Measurements from ENCODE around the gene NTMT1. TPM values are rescaled to one million over a fixed set of nuclear protein-coding genes. Genes with fewer than 3 reads are reported as not detected.

NTMT1 gene
- total RNA-seq, 1 donor from 2014 or later, result 15.5 TPM

DNA sequence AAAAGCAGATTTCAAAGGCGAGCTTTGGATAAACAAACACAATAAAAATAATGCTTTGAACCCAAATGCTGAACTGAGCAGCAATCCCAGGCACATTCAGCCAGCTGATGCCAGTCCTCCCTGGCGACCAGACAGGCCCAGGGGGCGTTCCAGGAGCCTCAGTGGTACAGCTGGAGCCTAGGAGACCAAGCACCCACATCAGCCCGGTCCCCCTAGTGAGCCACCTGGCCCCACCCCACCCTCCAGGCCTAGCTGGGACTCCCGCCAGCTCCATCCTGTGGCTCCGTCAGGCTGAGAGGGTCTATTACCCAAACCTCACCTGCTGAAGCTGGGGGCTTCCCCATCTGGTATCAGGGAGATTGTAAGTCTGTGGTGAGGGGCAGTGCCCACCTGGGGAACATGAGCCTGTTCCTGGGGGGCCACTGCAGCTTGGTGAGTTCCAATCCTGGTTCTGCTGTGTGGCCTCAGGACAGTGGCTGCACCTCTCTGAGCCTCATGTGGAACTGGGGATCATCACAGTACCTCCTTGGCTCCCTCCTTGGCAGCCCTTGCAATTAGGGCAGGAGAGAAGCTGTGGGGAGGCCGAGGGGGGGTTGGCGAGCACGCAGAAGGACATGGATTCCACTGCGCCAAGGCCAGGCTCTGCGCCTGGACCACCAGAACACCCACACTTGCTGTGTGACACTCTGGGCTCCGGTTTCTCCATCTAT is 21.8 kb upstream of the NTMT1 start:
- no peaks in the 10 kb centered on the region for H3K9me3 ChIP-seq
- TF ChIP-seq POLR2A (IDR thresholded peaks at IDR 0.05) (no peak), POLR2AphosphoS5 (IDR thresholded peaks at IDR 0.05; ENCODE audit: insufficient read depth in 1 of 2, low read depth in 1 of 2) (no peak)
- TF ChIP-seq, protein P1, sequence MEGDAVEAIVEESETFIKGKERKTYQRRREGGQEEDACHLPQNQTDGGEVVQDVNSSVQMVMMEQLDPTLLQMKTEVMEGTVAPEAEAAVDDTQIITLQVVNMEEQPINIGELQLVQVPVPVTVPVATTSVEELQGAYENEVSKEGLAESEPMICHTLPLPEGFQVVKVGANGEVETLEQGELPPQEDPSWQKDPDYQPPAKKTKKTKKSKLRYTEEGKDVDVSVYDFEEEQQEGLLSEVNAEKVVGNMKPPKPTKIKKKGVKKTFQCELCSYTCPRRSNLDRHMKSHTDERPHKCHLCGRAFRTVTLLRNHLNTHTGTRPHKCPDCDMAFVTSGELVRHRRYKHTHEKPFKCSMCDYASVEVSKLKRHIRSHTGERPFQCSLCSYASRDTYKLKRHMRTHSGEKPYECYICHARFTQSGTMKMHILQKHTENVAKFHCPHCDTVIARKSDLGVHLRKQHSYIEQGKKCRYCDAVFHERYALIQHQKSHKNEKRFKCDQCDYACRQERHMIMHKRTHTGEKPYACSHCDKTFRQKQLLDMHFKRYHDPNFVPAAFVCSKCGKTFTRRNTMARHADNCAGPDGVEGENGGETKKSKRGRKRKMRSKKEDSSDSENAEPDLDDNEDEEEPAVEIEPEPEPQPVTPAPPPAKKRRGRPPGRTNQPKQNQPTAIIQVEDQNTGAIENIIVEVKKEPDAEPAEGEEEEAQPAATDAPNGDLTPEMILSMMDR (IDR thresholded peaks at IDR 0.05), result no peak
- no peaks in the 10 kb centered on the region for H3K36me3 ChIP-seq
- H3K27ac ChIP-seq, result no peak overlapping the region
- peaks cover 31% of the 10 kb centered on the region for H3K4me1 ChIP-seq
- no peak overlapping the region for H3K4me3 ChIP-seq
- no peak for DNase-seq (ENCODE audit: extremely low spot score in 2 of 2)
- H3K27me3 ChIP-seq, result no peaks in the 10 kb centered on the region
- intact Hi-C loops (cut with DNase I), result loop anchor here (10.0 kb wide), 1 partner anchor 49 kb away; no protein-coding TSS in a partner anchor

DNA sequence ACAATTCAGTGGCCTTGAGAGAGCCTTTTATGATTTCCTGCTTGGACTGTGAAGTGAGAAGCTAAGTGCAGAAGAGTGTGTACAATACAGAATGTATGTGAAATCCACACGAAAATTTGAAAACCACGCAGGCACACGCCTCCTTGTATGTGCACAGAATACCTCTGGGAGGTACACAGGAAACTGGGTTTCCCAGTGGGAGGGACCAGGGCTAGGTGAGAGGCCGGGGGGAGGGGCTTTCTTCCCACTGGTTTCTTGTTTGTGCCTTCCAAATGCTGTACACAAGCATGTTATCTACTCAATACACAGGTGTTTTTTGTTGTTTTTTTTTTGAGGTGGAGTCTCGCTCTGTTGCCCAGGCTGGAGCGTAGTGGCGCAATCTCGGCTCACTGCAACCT is 21.2 kb upstream of the NTMT1 start:
- Histone ChIP-seq H3K27me3 (no peaks in the 10 kb centered on the region), H3K4me1 (peaks cover 36% of the 10 kb centered on the region), H3K36me3 (no peaks in the 10 kb centered on the region), H3K27ac (no peak overlapping the region), H3K4me3 (no peak overlapping the region), H3K9me3 (no peaks in the 10 kb centered on the region)
- intact Hi-C loops (cut with DNase I), result loop anchor here (5.0 to 10.0 kb wide), 3 partner anchors 50 to 267 kb away; no protein-coding TSS in a partner anchor
- DNase-seq (ENCODE audit: extremely low spot score in 2 of 2), result no peak
- no peak for TF ChIP-seq POLR2AphosphoS5 (IDR thresholded peaks at IDR 0.05; ENCODE audit: insufficient read depth in 1 of 2, low read depth in 1 of 2)
- TF ChIP-seq, protein P1 (IDR thresholded peaks at IDR 0.05), result no peak
- no peak for TF ChIP-seq POLR2A (IDR thresholded peaks at IDR 0.05)

DNA sequence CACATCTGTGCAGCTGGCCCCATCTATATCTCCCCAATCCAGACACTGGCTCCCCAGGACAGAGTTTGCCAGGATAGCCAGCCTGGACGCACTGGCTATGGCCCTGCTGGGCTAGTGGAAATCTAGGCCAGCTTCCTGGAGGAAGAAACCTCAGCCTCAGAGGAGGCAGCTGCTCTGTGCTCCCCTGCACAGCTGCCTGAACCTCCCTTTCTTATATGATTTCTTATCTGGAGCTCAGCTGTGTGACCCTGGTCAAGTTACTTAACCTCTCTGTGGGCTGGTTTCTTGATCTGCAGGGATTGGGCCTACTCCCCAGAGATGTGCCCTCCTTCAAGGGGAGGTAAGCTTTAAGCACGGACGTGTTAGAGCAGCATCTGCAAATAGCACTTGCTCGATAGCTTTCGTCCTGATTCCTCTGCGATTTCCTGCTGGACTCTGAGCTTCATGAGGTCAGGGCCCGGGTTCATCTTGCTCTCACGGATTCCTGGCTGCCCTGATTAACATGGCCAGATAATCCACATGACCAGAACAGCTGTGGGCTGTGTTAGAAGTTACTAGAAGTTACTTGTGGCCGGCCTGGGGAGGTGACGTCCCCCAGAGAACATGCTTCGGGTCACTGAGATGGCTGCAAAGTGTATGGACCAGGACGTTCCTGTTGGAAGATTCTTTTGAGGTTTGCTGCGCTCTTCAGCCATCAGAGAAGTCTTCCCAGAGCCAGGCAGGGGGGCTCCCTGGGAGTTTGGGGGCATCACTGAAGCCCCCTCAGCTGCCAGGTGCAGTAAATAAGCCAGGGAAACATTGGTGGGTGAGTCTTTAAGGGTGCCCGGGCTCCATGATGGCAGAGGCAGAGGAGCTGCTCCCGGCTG is 19.6 kb upstream of the NTMT1 start:
- no peaks in the 10 kb centered on the region for H3K36me3 ChIP-seq
- TF ChIP-seq POLR2AphosphoS5 (IDR thresholded peaks at IDR 0.05; ENCODE audit: insufficient read depth in 1 of 2, low read depth in 1 of 2) (no peak), POLR2A (IDR thresholded peaks at IDR 0.05) (no peak)
- TF ChIP-seq, protein P1 (IDR thresholded peaks at IDR 0.05), result no peak
- H3K27ac ChIP-seq, result peak overlapping the region; percentile 95
- no peak for DNase-seq (ENCODE audit: extremely low spot score in 2 of 2)
- peaks cover 50% of the 10 kb centered on the region for H3K4me1 ChIP-seq
- intact Hi-C loops (cut with DNase I), result loop anchor here (5.0 to 10.0 kb wide), 3 partner anchors 52 to 269 kb away; no protein-coding TSS in a partner anchor
- no peak overlapping the region for H3K4me3 ChIP-seq
- H3K9me3 ChIP-seq, result no peaks in the 10 kb centered on the region
- no peaks in the 10 kb centered on the region for H3K27me3 ChIP-seq

DNA sequence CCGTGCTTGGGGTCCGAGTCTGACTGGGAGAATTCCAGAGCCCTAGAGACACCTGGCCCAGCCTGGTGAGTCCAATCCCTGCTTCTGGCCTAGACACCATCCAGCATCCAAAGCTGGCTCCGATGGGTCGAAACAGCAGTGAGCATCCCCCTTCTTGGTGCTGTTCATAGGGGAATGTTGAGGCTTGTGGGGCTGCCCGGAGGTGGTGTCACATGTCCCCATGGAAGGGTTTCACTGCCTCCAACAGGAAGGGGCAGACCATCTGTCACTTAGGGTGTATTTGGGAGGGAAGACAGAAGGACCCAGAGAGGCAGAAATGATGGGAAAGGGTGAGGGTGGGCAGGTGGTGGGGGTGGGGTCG is 19.0 kb upstream of the NTMT1 start:
- no peaks in the 10 kb centered on the region for H3K9me3 ChIP-seq
- TF ChIP-seq POLR2A (IDR thresholded peaks at IDR 0.05), result no peak
- no peak for TF ChIP-seq POLR2AphosphoS5 (IDR thresholded peaks at IDR 0.05; ENCODE audit: insufficient read depth in 1 of 2, low read depth in 1 of 2)
- TF ChIP-seq, protein P1 (IDR thresholded peaks at IDR 0.05), result no peak
- DNase-seq (ENCODE audit: extremely low spot score in 2 of 2), result no peak
- intact Hi-C loops (cut with DNase I), result loop anchor here (5.0 to 10.0 kb wide), 3 partner anchors 52 to 270 kb away; no protein-coding TSS in a partner anchor
- H3K4me3 ChIP-seq, result no peak overlapping the region
- no peaks in the 10 kb centered on the region for H3K27me3 ChIP-seq
- peak overlapping the region; percentile 95 for H3K27ac ChIP-seq
- peaks cover 52% of the 10 kb centered on the region for H3K4me1 ChIP-seq
- H3K36me3 ChIP-seq, result no peaks in the 10 kb centered on the region
